ENCODE data around the gene EVA1A. TPM values are rescaled to one million over a fixed set of nuclear protein-coding genes. Genes with fewer than 3 reads are reported as not detected.

EVA1A gene
- total and polyA plus RNA-seq, 2 experiments from 2014 or later, result 4.6 to 7.9 TPM

- TF ChIP-seq CTCF (conservative IDR thresholded peaks at IDR 0.05; ENCODE audit: low read depth in 2 of 2), result no peak
- TF ChIP-seq POLR2AphosphoS5 (IDR thresholded peaks at IDR 0.05; ENCODE audit: low read depth), result no peak
- no peak for TF ChIP-seq NANOG (IDR thresholded peaks at IDR 0.05; ENCODE audit: borderline replicate concordance)
- no peak for TF ChIP-seq ZNF114 (CRISPR knock-in tag; IDR thresholded peaks at IDR 0.05)
- no peak for TF ChIP-seq REST (IDR thresholded peaks at IDR 0.05; ENCODE audit: unreplicated experiment)
Observed at GRCh38 chr2:75551434-75551833, 9.3 kb downstream of the EVA1A start (continued).

GRCh38 chr2:75549401-75550253 is 11.1 kb downstream of the EVA1A start:
- Histone ChIP-seq H4K20me1 (replicated peaks; ENCODE audit: insufficient read depth) (no peaks in the 10 kb centered on the region), H3K4me1 (ENCODE audit: insufficient read depth) (peaks cover 17% of the 10 kb centered on the region), H3K4me2 (no peak overlapping the region), H3K27me3 (ENCODE audit: insufficient read depth) (no peaks in the 10 kb centered on the region), H3K9me2 (ENCODE audit: insufficient read depth) (no peaks in the 10 kb centered on the region), H2AFZ (no peak overlapping the region), H3F3A (replicated peaks; ENCODE audit: low read depth) (no peaks in the 10 kb centered on the region), H3K36me3 (ENCODE audit: insufficient read depth) (no peaks in the 10 kb centered on the region), H3K27ac (ENCODE audit: low read depth) (no peak overlapping the region), H3K79me2 (replicated peaks; ENCODE audit: insufficient read depth) (no peaks in the 10 kb centered on the region), H3K4me3 (no peak overlapping the region)
- Mint-ChIP-seq H3K4me1 (peaks cover 30% of the 10 kb centered on the region), H3K9me3 (no peaks in the 10 kb centered on the region), H3K4me3 (no peak overlapping the region), H3K36me3 (ENCODE audit: low read depth) (no peaks in the 10 kb centered on the region; the same call in 2 of the 3 replicates), H3K27me3 (ENCODE audit: insufficient read depth, low read depth, poor library complexity) (peaks cover 5% of the 10 kb centered on the region), H3K27ac (no peak overlapping the region)
- no peak for ATAC-seq
- DNase-seq (ENCODE audit: low spot score), result no peak
- TF ChIP-seq POLR2AphosphoS5 (IDR thresholded peaks at IDR 0.05; ENCODE audit: low read depth) (no peak), NANOG (IDR thresholded peaks at IDR 0.05; ENCODE audit: borderline replicate concordance) (no peak), ZNF331 (CRISPR knock-in tag; IDR thresholded peaks at IDR 0.05; ENCODE audit: low read depth) (no peak), CTCF (conservative IDR thresholded peaks at IDR 0.05; ENCODE audit: low read depth in 2 of 2) (no peak), EZH2phosphoT487 (IDR thresholded peaks at IDR 0.05; ENCODE audit: unreplicated experiment) (no peak), ZNF462 (CRISPR knock-in tag; IDR thresholded peaks at IDR 0.05) (no peak), ZNF114 (CRISPR knock-in tag; IDR thresholded peaks at IDR 0.05) (no peak)
